OCI-LY7 (cell line): Measurements from ENCODE around the gene ATP1B4. TPM values are rescaled to one million over a fixed set of nuclear protein-coding genes. Genes with fewer than 3 reads are reported as not detected.

Experiments used
- BruUV-seq: library from RNA; stranded (reverse); fragments of 400-500 nt; replicated peaks from 2 replicates; lab custom pipeline; 2021; lab: Mats Ljungman, UMichigan
- CTCF ChIA-PET: fragments of 300-600 bp; sonication (Branson Sonifier 250); formaldehyde crosslinking; loops from one replicate; lab custom pipeline; 2022; ENCODE audit warnings: antibody characterized with exemption; ENCODE audit not compliant: unreplicated experiment; lab: Charles Lee
- POLR2A ChIA-PET: fragments of 300-600 bp; sonication (Branson Sonifier 250); formaldehyde crosslinking; loops from one replicate; lab custom pipeline; 2022; ENCODE audit warnings: antibody characterized with exemption; lab: Charles Lee
- DNase-seq: peaks from one replicate; pipeline ENCODE4 v3.0.0-alpha.2; 2015; ENCODE audit warnings: low spot score
- H2AFZ ChIP-seq: fragments of 200-600 bp; sonication (generic), shearing (Covaris generic); 2 replicates; pipeline ENCODE4 v1.6.1; 2014; ENCODE audit warnings: mild to moderate bottlenecking, antibody characterized with exemption, low read length, moderate library complexity
- H3K27ac ChIP-seq: fragments of 200-600 bp; sonication (generic); 2 replicates; pipeline ENCODE4 v1.5.1; 2014; ENCODE audit warnings: mixed run types, low read depth, mild to moderate bottlenecking, moderate library complexity, low read length, inconsistent platforms; ENCODE audit not compliant: poor library complexity, severe bottlenecking
- H3K36me3 ChIP-seq: fragments of 200-600 bp; sonication (generic); 2 replicates; pipeline ENCODE4 v1.6.1; 2014; ENCODE audit warnings: mild to moderate bottlenecking, antibody characterized with exemption, low read length, moderate library complexity, mixed read lengths; ENCODE audit not compliant: insufficient read depth
- H3K4me1 ChIP-seq: fragments of 200-600 bp; sonication (generic); 2 replicates; pipeline ENCODE4 v1.5.1; 2014; ENCODE audit warnings: mild to moderate bottlenecking, low read length; ENCODE audit not compliant: insufficient read depth, poor library complexity, severe bottlenecking
- H3K4me2 ChIP-seq: fragments of 200-600 bp; sonication (generic); 2 replicates; pipeline ENCODE4 v1.6.1; 2014; ENCODE audit warnings: mild to moderate bottlenecking, low read length
- H3K4me3 ChIP-seq: fragments of 200-600 bp; sonication (generic); 2 replicates; pipeline ENCODE4 v1.5.1; 2014; ENCODE audit warnings: mild to moderate bottlenecking, low read depth, low read length; ENCODE audit not compliant: poor library complexity, severe bottlenecking
- H3K79me2 ChIP-seq: fragments of 200-600 bp; sonication (generic); 2 replicates; pipeline ENCODE4 v1.6.1; 2016; ENCODE audit warnings: low read depth, mild to moderate bottlenecking, low read length, moderate library complexity, mixed read lengths; ENCODE audit not compliant: insufficient read depth
- H3K9me2 ChIP-seq: fragments of 200-600 bp; sonication (generic); 2 replicates; pipeline ENCODE4 v1.6.1; 2016; ENCODE audit warnings: mild to moderate bottlenecking, low read length, mixed read lengths; ENCODE audit not compliant: insufficient read depth
- H3K9me3 ChIP-seq: fragments of 200-600 bp; sonication (generic); 2 replicates; pipeline ENCODE4 v1.6.1; 2014; ENCODE audit warnings: mild to moderate bottlenecking, mixed run types, low read length, mixed read lengths
- H4K20me1 ChIP-seq: fragments of 200-600 bp; sonication (generic); 2 replicates; pipeline ENCODE4 v1.6.1; 2014; ENCODE audit warnings: mild to moderate bottlenecking, antibody characterized with exemption, low read length, moderate library complexity, mixed read lengths; ENCODE audit not compliant: insufficient read depth
- CTCF ChIP-seq: fragments of 200-600 bp; sonication (generic); conservative IDR thresholded peaks from 2 replicates; pipeline ENCODE4 v1.5.1; 2014; ENCODE audit warnings: mild to moderate bottlenecking, antibody characterized with exemption, low read length, moderate library complexity, mixed read lengths
- EZH2phosphoT487 ChIP-seq: fragments of 200-600 bp; sonication (generic); IDR thresholded peaks from 2 replicates; pipeline ENCODE4 v1.6.1; 2018; ENCODE audit warnings: low read depth, borderline replicate concordance, mild to moderate bottlenecking, mixed run types, antibody characterized with exemption, low read length, moderate library complexity, mixed read lengths
- intact Hi-C: fragments of 100-400 bp; cut with micrococcal nuclease; formaldehyde crosslinking; loops from one replicate; pipeline ENCODE4 v1.10.0; 2022; ENCODE audit not compliant: unreplicated experiment
- total RNA-seq, 2 experiments: library from RNA; depleted of rRNA in 1 of 2; stranded (reverse); fragments of >200 nt in 1 of 2; shearing (Covaris generic) in 1 of 2; gene quantifications; 2 replicates each; pipeline ENCODE4 v1.2.3, GENCODE V29; 2014 to 2022

The ATP1B4 gene
- total RNA-seq, 2 experiments from 2014 or later, result not detected

- no peak overlapping the region for H3K27ac ChIP-seq
- ChIA-PET POLR2A (no interaction called here), CTCF (no interaction called here)
- TF ChIP-seq CTCF (no peak), EZH2phosphoT487 (no peak)
- no peak overlapping the region for H2AFZ ChIP-seq
- intact Hi-C loops, result loop anchor here (5.0 kb wide), 1 partner anchor 91 kb away; no protein-coding TSS in a partner anchor
- H3K79me2 ChIP-seq, result no peaks in the 10 kb centered on the region
- no peaks in the 10 kb centered on the region for H4K20me1 ChIP-seq
- no peaks in the 10 kb centered on the region for H3K9me3 ChIP-seq
- DNase-seq, result no peak
- no peaks in the 10 kb centered on the region for H3K36me3 ChIP-seq
- BruUV-seq, result no TSS peak
- H3K4me2 ChIP-seq, result no peak overlapping the region
- peaks cover 19% of the 10 kb centered on the region for H3K4me1 ChIP-seq
- H3K9me2 ChIP-seq, result no peaks in the 10 kb centered on the region
- H3K4me3 ChIP-seq, result no peak overlapping the region
Observed at GRCh38 chrX:120366794-120367193, 4.9 kb downstream of the ATP1B4 start.

GRCh38 chrX:120367402-120368109, 5.7 kb downstream of the ATP1B4 start:
- no peak overlapping the region for H3K4me2 ChIP-seq
- ChIA-PET POLR2A (no interaction called here), CTCF (no interaction called here)
- intact Hi-C loops, result loop anchor here (5.0 kb wide), 1 partner anchor 90 kb away; no protein-coding TSS in a partner anchor
- no TSS peak for BruUV-seq
- no peaks in the 10 kb centered on the region for H4K20me1 ChIP-seq
- DNase-seq, result no peak
- no peak overlapping the region for H2AFZ ChIP-seq
- H3K9me2 ChIP-seq, result no peaks in the 10 kb centered on the region
- no peak overlapping the region for H3K27ac ChIP-seq
- H3K36me3 ChIP-seq, result no peaks in the 10 kb centered on the region
- no peak overlapping the region for H3K4me3 ChIP-seq
- TF ChIP-seq CTCF, result no peak
- no peak for TF ChIP-seq EZH2phosphoT487
- peaks cover 17% of the 10 kb centered on the region for H3K4me1 ChIP-seq
- no peaks in the 10 kb centered on the region for H3K9me3 ChIP-seq
- H3K79me2 ChIP-seq, result no peaks in the 10 kb centered on the region

- TF ChIP-seq EZH2phosphoT487 (no peak), CTCF (no peak)
- Histone ChIP-seq H4K20me1 (no peaks in the 10 kb centered on the region), H3K36me3 (no peaks in the 10 kb centered on the region), H3K4me3 (no peak overlapping the region), H2AFZ (no peak overlapping the region), H3K27ac (no peak overlapping the region), H3K79me2 (no peaks in the 10 kb centered on the region), H3K9me3 (no peaks in the 10 kb centered on the region), H3K4me1 (peaks cover 14% of the 10 kb centered on the region), H3K9me2 (no peaks in the 10 kb centered on the region), H3K4me2 (no peak overlapping the region)
- POLR2A ChIA-PET, result no interaction called here
- CTCF ChIA-PET, result no interaction called here
- intact Hi-C loops, result no loop called here
- no TSS peak for BruUV-seq
- no peak for DNase-seq
Observed at GRCh38 chrX:120372667-120373370, 10.9 kb downstream of the ATP1B4 start.
